GM18907 (cell line): ENCODE results near the gene PRKCH.

Experiments used
- ATAC-seq: cut with Tn5 transposase; IDR thresholded peaks from one replicate; pipeline ENCODE4 v1.9.1; 2021; ENCODE audit warnings: mild to moderate bottlenecking, moderate library complexity; ENCODE audit not compliant: unreplicated experiment

Gene PRKCH

DNA sequence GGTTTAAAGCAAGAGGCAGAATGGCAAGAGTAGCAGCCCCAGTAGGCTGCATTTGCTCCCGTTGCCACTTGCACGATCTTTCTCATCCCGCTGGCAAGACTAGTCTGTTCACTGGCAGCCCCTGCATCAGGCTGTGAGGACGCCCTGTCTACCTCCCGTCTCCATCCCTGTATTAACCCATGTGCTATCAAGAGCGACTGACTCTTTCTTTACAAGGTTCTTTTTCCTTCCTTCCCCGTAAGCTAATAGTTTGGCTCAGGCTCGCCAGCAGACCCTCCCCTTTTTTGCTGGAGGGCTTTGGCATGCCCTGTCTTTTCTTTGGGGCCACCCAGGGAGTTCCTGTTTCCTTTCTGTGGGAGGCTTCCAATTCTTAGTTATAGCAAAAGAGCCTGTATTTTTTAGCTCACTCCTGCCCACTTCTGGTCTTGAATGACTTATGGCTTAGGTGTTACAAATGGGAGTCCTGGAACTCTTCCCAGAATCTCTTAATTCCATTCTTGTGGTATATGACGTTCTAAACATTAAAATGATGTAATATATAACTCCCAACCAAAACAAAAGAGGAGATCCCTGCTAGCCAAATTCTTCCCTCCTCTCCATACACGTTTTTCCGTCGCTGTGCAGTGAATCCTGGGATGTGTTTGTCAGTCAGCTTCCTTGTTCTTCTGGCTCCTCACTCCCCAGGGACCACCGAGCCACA, 149.0 kb downstream of the PRKCH start:
- ATAC-seq: no peak

DNA sequence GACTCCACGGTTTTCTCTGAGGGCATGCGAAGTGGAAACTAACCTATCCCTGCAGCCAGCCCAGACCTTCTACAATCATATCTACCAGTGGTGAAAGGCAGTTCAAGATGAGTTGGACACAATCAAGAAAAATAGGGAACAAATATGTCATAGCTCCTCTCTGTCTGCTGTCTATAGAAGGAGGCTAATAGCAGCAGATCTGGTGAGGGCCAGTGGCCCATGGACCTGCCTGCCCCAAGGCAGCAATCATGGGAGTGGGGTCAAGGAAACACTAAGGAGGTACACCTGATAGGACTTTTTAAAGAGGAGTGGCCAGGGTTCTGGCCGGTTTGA, 149.5 kb downstream of the PRKCH start:
- no peak for ATAC-seq

DNA sequence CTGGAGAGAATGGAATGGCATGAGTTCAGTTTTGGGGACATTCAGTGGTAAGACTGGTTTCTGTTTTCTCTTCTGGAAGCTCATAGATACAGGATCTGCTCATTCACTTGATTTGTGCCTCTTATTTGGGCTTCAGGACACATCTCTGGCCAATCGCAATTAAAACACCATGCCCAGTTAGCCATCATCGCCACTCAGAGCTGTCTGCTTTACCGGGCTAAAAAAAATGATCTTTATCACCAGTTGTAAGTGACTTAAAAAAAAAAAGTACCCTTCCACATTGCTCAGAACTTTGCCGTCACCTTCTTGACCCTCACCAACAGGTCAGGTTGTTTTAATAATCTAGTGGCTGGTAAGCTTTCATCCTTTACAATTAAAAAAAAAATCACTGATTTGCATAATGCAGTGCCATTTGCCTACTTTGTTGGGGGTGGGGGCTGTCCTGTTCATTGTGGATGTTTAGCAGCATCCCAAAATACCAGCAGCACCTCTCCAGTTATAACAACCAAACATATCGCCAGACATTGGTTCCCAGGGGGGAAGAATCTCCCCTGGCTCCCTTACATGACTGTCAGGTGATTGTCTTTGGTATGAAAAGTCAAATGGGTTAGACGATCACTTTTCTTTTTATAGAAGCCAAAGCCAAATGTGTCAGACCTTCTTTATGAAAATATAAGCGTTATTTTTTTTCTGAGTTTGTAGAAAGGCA, 150.1 kb downstream of the PRKCH start:
- ATAC-seq: peak; percentile 14

DNA sequence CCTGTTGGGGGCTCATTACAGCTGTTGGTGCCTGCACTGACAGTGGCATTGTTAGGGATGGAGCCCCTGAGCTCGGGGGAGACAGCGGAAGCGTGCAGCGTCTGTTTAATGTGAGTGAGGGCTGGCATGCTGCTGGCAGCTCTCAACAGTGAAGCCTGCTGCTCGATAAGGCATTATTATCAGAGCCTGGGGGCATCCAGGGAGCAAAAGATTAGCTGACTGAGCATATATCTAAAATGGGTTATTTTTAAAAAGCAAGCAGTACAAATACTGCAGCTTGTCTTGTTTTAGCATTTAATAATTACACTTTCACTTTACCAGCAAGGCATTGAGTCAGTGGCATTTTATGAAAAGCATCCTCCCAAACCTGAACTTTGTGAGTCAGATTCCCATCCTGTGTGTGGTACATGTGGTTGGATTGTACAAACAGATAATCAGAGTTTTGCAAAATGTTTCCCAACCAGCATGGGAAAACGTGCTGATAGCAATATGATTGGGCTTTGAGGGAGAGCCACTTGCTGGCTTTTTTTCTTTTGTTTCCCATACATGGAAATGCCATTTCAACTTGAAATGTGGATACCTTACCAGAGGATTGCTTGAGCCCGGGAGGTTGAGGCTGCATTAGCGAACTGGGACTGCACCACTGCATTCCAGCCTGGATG, 150.8 kb downstream of the PRKCH start:
- peak; percentile 34 for ATAC-seq

DNA sequence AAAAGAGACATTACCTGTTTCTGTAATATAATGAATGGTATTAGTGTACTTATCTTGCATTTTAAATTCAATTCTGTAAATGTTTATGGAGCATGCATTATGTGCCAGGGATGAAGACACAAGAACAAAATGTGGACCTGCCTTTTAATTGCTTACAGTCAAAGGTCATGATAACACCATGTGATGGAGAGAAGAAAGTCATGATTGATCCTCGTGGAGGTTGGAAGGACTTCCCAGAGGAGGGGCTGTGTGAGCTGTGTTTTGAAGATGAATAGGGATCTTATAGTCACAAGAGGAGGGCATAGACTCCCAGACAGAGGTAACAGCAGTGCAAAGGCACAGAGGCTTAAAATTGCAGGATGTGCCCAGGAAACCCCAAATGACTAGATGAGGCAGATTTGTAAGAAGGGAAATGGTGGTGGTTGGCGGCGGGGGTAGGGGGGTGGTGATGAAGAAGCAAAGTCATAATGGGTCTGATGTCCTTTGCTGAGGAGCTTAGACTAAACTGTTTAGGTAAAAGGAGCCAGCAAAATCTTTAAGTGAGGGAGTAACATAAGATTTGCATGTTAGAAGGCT, 151.5 kb downstream of the PRKCH start:
- no peak for ATAC-seq

DNA sequence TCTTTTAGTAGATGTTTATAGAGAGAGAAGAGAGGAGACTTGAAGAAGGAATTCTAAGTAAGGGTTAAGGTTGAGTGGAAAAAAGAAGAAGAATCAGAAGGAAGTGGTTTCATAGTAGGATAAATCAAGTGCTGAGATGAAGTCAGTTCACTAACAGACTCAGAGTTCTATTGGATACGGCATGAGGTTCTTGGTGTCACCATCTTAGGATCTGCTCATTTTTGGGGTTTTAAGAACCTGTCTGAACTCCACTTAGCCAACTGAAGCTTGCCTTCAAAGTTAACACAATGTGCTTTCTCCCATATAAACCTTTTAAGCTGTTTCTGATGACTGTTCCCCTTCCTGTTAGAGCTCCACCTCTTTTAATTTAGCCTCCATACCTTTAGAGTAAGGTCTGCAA, 152.6 kb downstream of the PRKCH start:
- ATAC-seq: no peak

DNA sequence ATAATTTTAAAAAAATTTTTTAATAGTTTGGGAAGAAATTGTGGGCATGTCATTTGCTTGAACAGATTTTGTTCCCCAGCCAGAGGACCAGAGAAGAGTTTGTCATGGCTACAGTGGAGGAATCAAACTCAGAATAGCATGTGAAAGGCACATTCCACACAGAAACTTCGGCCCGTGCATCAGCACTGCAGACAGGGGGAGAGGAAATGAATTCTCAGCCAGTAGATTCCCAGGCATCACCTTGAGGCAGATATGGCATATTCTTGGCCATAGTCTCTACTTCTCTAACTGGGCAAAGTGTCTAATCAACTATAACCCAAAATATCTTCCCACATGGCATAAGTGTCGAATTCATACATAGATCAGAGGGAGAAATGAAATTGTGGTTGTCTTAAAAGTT, 153.3 kb downstream of the PRKCH start:
- no peak for ATAC-seq

DNA sequence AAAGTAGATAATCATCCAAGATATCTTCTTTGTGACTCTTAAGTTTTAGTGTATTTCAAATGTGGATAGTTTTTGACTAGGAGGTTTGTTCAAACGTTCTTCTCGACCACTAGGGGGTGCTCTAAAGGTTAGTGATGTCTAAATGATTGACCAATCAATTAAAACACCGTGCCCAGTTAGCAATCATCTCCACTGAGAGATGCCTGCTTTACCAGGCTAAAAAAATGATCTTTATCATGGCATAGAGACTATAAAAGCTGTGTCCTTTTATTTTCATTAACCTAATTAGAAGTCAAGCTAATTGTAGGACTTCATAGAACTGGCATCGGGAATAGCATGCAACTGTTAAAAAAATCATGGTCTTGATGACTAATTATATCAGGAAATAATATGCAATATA, 153.9 kb downstream of the PRKCH start:
- ATAC-seq: no peak

DNA sequence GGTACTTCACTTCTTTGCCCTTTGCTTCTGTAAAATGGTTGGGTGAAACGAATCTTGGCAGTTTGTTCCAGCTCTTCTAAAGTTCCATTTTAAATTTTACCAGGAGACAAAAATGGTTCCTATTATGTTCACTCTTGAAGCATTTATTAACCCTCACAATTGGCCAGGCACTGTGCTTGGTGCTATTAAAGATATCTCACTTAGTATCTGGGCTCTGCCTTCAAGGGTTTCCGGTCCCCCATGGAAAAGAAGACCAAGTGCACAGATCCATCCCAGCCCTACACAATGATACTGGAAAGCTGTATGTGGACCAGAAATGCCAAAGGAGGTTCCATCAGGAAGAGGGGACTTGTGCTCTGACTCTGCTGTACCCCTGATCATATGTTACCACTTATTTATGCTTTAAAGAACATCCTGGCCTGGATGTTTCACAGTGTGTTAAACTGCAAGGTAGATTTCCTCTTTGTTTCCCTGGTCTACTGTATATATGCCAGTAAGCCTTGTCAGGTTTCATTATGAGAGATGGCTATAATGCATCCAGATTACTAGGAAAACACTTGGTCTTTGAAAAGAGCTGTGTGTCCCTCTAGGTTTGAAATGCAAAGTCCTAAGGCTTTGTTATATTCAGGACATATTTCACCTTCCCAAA, 154.8 kb downstream of the PRKCH start:
- ATAC-seq: peak; percentile 12

DNA sequence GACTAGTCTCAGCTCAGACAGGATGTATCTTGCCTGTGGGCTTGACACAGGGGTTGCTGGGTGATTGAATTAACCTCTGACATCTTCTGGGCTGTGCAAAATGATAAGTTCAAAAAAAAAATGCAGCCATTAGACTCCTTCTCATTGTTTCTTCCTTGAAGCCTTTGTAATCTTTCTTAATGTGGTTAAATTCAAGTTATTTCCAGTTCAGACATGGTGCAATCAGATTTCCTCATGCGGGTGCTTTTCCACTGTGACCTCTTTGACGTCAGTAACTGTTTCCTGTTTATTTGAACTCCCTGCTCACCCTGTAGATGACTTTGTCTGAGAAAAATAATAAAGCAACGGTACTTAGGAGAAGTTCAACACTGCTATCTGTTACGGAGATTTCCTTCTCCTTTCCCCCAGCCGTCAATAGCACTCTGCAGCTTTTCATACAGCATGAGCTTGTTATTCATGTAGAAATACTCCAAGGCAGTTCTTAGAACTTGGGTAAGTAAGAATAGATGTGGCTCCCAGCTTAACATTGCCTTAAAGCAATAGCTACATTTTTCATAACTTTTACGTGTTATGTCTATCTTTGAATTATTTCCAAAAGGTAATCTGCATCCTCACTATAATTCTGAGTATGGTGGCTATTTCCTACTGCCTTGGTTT, 155.5 kb downstream of the PRKCH start:
- ATAC-seq: peak; percentile 32

DNA sequence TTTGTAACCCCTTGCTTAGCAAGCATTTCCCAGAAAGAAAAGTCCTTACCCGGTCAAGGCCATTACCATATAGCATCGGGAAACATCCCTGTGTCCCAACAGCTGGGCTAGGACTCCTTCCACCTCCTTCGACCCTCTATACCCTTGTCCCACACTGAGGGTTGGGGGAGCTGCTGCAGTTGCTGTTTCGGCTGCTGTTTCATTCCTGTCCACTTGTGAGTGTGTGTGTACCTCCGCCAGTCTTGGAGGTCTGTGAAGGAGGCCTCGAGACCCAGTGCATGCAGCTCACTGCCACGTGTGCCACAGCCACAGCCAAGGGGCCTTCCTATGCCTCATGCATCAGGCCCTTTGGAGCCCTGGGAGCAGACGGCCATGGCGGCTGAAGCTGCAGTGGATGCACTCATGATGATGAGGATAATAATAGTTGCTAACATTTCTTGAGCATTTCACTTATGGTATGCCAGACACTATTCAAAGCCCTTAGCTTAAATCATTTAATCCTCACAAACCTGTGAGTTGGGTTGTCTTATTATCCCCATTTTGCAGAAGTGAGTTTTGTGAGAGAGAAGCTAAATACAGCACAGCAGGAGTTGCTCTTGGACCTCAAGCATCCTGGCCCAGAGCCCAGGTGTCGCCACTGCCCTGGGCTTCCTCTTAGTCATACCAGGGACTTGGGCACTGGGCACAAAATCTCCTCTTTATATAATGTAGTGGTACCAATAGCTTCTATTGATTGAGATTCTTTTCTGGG, 156.5 kb downstream of the PRKCH start:
- no peak for ATAC-seq

DNA sequence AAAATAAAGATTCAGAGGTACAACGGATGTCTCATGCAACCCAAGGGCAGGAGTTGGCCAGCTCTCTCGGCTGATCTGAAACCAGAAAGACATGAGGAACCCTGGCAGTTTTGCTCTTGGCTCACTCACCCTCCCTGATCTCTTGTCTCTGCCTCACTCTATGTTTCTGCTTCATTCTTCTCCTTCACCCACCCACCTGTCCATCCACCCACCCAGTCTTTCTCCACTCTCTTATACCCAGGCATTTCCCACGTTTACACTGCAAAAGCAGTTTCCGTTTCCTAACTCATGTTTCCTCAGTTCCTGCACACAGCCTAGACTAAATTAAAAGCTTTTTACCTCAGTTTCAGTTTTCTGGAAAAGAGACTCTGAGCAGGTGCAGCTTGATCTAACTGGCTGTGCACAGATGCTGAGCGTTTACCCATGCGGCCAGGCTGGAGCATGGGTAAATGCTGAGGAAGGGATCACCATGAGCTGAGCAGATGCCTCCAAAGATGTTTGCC, 157.6 kb downstream of the PRKCH start:
- peak; percentile 57 for ATAC-seq

DNA sequence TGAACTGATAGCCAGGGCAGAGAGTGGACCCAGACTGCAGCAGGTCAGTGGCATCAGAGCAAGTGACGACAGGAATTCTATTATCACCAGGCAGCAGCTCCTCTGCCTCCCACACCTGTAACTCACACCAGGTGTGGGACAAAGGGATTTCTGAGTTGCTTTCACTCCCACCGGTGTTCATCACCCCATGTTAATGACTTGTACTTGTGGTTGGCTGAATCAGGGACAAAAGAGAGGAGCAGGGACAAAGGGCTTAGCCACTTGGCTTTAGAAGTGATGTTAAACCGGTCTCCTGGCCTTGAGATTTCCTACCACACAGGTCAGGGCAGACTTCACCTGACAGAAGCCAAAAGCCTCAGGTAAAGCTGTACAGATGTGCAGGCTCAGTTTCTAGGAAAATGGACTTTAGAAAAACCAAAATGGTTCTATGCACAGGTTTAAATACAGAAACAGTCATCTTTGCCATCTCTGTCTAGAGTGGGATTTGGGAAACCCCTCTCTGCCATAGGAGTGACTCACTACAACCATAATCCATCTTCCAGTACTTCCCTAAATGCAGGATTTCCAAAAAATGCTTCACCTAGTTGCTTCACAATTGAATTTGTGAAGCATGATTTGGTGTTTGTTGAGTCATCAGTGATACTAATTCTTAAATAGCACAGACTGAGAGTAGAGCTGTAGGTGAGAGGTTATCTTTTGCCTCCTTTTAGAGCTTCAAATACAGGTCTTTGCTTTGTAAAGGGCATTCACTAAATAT, 158.5 kb downstream of the PRKCH start:
- no peak for ATAC-seq

DNA sequence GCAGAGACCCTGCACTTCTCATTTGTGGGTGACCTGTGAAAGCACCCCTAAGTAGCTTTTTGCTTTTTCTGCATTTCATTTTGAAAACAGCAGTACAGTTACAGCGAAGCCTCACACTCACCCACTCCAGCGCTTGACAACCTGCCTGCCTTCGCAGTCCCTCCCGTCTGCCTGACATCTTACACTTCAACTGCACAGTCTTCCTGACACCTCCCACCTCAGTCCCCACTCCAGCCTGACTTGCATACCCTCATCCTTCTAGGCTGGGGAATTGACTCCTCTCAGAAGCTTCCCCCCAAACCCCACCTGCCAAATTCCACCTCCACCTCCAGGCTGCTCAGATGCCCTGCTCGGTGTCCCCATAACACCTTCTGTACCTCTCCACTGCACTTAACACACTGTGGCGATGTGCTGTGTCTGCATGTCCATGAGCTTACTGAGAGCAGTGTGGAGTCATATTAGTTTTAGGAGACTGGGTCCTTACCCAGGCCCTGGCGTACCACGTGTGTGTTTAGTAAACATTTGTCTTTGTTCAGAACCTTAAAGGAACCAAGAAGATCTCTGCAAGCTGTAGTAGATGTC, 159.4 kb downstream of the PRKCH start:
- no peak for ATAC-seq

DNA sequence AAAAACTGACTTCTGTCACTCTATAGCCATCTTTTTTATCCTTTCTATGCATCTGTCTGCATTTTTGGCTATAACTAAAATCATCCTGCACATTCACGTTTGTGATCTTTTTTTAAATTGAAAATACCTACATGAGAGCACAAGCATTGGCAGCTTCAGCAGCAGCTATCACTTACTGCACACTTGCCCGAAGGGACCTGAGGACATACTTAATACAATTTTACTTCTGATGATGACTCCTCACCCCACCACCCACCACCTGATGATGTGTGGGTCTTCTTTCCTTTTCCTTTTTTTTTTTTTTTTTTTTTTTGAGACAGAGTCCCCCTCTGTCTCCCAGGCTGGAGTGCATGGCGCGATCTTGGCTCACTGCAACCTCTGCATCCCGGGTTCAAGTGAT, 160.3 kb downstream of the PRKCH start:
- no peak for ATAC-seq

DNA sequence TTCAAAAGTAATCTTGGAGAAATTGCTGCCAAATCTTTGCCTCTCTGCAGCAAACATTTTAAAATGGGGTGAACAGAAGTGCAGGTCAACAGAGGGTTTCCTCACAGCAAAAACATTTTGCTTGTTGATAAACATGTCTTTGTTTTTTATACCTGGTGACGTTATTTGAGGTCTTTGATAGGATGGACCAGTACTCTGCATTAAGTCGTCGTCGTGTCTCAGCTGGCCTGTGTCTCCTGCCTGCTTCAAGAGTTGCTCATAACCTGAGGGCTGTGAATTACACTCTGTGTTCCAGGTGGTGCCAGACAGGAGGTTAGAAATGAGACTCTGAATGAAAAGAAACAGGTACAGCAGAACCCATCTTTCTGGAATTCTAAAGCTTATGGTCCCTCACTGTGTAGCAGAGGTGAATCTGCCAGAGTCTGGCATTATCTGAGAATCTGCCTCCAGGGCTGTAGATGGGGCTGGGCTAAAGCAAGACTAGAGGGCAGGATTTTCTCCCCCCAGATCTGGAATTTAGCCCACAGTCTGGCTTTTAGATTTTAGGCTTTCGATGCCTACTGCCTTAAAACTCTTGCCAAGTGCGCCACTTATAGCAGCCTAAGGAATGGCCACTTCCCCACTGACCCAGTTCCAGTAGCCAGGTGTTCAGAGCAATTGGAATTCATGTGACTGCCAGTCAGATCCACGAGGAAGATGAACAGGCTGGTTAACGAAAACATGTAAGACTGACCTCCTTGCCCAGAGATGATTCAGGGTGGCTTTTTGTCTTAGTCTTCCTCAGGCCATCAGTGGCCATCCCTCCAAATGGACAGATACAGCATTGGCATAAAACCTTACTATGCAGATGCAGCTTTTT, 161.2 kb downstream of the PRKCH start:
- ATAC-seq: no peak

DNA sequence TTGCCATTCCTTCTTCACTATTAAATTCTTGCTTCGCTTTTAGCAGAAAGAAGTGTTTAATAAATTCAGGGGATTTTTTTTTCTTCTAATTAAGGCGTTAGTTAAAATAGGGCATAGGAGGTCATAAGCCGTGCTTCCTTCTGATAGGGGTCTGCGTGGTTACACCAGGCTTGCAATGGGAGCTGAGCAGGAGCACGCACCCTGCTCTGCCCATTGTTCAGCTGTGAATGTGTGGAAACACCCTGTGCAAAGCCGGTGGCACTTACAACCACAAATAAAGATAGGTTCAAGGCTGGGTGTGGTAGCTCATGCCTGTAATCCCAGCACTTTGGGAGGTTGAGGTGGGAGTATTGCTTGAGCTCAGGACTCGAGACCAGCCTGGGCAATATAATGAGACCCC, 162.1 kb downstream of the PRKCH start:
- no peak for ATAC-seq

DNA sequence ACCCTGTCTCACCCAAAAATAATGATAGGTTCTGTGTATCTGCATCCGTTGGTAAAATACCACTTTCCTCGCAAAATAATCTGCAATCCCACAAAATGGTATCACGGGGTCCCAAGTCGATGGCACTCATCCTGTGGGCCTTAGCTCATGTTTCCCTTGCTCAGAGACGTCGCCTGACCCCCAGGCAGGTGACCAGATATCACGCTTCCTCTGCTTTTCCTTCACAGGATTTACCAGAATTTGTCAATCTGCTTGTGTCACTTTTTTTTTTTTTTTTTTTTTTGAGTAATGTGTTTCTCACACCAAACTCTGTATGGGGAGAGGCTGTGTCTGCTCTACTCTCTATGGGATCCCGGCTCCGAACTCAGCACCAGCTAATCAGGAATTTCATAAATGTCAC, 162.7 kb downstream of the PRKCH start:
- no peak for ATAC-seq
